GM18502 (cell line): ENCODE results near the gene PQBP1.

Experiments used
- ATAC-seq: cut with Tn5 transposase; IDR thresholded peaks from one replicate; pipeline ENCODE4 v1.9.1; 2021; ENCODE audit warnings: mild to moderate bottlenecking; ENCODE audit not compliant: unreplicated experiment, poor library complexity

Gene PQBP1

DNA sequence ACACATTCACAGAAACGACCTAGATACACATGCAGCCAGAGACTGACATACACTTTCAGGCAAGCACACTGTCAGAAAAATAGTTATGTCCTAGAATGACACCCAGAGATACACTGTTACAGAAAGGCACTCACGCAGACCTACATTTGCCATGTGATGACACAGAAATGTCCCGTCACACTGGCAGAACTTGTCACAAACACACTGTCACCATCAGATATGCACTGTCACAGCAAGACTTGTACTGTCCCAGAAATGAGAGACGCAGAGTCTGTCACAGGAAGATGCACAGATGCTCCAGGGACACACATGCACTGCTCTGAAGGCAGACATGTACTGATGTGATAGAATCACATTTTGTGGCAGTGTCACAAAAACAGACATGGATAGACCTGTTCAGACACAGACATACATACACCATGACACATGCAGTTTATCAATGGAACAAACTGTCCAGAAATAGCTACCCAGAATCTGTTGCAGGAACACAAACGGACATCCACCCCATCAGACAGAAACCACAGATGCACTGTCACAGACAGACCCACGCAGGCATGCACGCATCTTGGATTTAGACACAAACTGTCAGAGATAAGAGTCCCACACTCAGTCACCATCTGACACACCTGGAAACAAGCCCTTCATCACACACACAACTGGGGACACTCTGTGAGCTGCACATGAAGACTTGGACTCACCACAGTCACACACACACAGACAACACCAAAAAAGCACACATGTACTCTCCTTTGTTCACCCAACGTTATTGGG, 22.4 kb downstream of the PQBP1 start:
- ATAC-seq = no peak

DNA sequence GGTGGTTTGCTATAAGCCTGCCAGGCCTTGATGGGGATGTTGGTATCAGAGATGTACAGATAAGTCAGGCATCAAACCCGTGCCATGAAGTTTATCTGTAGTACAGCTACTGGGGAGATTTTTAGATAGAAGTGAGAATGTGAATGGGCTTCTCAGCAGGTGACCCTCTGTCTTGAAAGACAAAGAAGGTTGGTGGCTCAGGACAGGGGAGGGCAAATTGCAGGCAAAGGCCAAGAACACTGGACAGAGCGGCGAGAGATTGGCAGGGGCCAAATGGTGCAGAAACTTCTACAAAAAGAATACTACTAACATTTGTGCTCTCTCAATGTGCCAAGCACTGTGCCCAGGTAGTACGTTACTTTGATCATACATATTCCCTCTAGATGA, 23.0 kb downstream of the PQBP1 start:
- ATAC-seq = no peak

GRCh38 chrX:48923771-48924170, 26.0 kb downstream of the PQBP1 start:
- no peak for ATAC-seq

GRCh38 chrX:48924270-48924669, 26.5 kb downstream of the PQBP1 start:
- no peak for ATAC-seq

- no peak for ATAC-seq
Measured at GRCh38 chrX:48927123-48927522, 29.4 kb downstream of the PQBP1 start.

DNA sequence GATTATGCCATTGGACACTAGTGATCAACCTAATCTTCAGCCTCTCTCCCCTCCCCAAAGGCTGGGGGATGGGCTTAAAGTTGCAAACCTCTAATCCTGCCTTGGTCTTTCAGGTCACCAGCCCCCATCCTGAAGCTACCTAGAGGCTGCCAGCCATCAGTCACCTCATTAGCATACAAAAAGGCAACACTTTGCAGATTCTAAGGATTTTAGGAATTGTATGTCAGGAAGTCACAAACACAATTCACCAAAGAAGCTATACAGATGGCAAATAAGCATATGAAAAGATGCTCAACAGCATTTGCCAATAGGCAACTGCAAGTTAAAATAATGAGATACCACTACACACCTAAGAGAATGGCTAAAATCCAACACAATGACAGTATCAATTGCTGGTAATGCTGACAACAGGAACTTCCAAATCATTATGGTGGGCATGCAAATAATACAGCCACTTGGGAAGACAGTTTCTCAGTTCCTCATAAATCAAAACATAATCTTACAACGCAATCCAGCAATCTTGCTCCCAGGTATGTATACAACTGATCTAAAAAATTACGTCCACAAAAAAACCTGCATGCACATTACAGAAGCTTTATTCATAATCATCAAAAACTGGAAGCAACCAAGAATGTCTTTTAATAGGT, 30.1 kb downstream of the PQBP1 start:
- no peak for ATAC-seq

DNA sequence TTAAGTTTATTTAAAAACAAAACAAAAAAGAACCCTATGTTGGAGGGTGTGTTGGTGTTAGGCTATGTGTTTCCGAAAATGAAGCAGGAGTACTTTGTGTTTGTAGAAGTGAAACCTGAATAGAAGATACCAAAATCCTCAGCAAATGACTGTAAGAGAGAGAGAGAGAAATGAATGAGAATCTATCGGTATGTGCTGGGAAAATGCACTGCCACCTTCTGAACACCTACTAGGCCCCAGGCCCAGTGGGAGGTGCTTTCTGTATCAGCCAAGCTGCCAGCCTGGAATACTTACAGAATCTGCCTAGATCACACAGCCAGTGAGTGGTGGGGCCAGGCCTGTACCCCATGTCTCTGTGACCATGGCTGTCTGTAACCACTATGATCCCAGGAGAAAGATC, 36.0 kb downstream of the PQBP1 start:
- ATAC-seq = peak; percentile 33

DNA sequence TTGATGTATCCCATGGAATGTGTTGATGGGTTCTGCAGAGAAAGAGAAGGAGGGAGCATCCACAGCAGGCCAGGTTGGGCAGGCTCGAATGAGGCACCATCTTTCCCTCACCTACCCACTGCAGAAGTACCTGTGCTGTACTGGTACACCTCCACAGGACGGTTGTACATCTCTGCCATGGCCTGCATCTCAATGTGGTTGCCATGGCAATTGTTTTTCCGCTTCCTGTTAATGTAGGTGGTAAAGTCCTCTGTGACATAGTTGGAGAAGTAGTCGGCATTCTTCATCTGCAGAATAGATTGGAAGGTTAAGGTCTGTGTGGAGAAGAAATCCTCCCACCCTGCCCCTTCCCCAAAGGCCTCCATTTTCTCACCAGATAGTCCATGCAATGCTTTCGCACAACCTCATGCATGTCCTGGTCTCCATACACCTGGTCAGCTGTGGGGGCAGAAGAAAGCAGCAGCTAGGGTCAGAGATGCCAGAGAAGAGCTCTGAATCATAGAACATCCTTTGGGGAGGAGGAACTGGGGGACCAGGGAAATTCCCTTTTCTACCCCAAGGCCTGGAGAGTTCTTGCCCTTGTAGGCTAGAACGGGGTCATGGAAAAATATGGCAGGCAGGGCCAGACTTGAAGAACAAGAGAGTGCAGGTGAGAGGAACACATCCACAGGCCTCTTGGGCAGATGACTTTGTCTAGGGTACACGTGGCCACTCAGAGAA, 37.0 kb downstream of the PQBP1 start:
- ATAC-seq = no peak

- no peak for ATAC-seq
Measured at GRCh38 chrX:48935301-48935670, 37.6 kb downstream of the PQBP1 start.

DNA sequence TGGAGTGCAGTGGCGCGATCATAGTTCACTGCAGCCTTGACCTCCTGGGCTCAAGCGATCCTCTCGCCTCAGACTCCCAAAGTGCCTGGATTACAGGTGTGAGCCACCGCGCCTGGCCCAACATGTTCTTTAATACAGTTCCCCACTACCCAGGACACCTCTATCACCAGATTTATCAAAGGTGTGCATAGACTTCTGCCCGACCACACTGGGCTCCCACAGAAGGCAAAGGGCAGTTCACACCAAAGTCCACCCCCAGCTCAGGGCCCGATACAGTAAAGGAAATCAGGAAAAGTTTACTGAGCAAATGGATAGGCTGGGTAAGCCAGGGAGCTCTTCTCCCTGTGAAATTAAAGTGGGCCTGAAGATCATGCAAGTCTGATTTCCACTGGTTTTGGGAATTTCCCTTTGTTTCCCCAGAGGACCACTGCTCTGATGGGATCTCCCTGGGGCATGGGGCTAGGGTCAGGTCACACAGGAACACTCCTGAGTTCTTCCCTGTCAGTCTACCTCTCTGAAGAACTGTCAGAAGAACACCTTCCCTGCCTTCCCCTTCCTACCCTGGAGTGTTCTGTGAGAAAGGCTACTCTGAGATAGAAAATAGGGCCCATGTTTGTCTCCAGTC, 38.8 kb downstream of the PQBP1 start:
- ATAC-seq = peak; percentile 7

DNA sequence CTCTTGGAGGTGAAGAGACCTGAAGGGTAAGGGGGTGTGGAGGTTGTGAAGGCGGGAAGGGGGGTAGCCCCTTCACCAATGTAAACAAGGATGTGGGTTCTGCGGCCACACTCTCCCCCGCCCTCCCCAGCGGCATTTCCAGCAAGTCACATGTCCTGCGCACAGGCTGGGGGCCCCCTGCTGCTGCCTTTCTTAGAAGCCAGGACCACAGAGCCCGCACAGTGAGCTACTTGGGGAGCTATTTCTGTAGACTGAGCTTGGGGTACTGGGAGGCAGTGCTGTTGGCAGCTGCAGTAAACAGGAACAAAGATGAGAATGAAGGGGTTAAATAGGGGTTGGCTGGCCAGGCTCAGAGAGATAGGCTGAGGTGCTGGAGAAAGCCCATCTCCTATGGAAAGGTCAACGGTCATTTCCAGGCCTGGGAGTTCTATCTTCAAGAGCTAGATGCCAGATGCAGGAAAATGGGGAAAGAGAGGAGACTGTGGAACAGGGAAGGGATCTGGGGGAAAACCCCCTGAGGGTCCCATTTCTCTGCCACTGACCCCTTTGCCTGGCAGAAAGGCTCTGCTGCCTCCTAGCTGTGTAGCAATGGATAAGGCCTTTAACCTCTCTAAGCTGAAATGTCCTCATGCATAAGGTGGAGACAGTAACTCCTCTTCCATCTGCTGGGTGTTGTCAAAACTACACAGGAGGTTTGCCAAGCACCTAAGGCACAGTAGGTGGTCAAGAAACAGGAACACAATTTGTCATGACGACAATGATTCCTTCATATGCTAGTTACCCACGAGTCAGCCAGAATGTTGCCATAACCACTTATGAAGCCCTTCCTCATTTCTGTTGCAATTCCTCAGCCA, 39.6 kb downstream of the PQBP1 start:
- ATAC-seq = peak; percentile 70

GRCh38 chrX:48938721-48939425, 41.1 kb downstream of the PQBP1 start:
- ATAC-seq = peak; percentile 58

DNA sequence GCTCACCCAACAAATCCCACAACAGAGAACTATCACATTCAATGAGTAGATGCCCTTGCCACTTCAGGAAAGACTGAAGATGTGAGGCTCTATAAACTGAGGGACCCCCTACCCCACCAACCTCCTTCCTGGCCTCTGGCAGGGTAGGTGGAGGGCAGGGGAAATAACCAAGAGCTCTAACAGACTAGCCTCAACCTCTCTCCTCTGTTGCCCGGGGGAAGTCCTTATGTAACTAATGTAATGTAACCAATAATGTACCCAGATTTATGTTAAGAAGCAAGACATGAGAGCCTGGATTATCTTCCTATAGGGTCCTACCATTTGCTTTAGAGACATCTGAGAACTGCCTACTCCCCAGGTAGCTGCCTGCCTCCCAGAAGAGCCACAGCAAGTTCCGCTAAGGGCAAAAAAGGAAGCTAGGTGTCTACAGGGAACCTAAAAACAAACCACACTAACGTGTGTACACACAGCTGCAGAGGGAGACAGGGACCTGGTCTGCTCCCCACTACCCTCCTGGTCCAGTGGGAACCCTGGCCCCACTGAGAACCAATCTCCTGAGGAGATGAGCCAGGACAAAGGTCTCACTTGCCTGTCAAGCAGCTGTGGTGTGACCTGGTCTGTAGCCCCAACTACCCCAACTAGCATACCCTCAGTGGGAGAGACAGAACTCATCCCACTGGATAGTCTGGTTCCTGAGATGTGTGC, 41.9 kb downstream of the PQBP1 start:
- no peak for ATAC-seq

GRCh38 chrX:48940404-48940955, 42.8 kb downstream of the PQBP1 start:
- ATAC-seq = no peak

GRCh38 chrX:48942895-48943294, 45.2 kb downstream of the PQBP1 start:
- no peak for ATAC-seq

DNA sequence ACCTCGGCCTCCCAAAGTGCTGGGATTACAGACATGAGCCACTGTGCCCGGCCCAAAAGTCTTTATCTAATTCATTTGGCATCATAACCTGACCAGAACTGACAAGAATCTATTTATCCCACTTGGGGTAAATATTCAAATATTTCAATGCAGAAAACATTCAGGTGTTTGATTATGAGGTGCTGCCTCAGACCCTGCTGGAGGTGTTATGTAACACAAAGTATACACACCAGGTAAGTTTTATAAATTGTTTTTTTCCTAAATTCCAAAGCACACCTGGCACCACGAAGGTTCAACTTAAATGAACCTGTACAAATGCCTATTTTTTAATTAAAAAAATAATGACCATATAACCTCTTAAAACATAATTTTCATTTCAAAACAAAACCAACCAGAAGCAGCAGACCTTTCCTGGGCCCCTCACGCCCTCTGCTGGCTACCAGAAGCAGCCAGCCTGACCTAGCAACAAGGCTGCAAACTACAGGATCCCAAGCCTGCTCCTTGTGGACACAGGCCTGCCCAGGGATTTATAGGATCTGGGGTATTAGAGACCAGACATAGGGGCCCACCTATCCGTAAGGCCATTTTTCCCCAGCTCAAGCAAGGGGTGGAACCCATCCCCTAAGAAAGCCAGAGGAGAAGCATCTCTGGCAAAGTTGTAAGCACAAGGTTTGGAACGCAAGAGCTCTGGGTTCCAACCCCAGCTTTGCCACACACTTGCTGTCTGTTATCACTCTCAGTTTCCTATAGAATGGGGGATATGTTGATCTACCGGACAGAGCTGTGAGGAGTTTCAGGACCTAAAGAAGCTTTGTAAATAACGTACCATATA, 48.0 kb downstream of the PQBP1 start:
- peak; percentile 52 for ATAC-seq

- ATAC-seq = no peak
Measured at GRCh38 chrX:48948589-48948988, 50.9 kb downstream of the PQBP1 start.
